Neural cell (in vitro differentiated cells): ENCODE results near the gene CDH8. TPM values are rescaled to one million over a fixed set of nuclear protein-coding genes. Genes with fewer than 3 reads are reported as not detected.

Experiments used
- H2AFZ ChIP-seq: fragments of 200-600, 300-800 bp; sonication (generic), shearing (Covaris generic); 2 replicates; pipeline ENCODE4 v1.6.0; 2014; ENCODE audit warnings: low read depth, mild to moderate bottlenecking, antibody characterized with exemption, low read length, moderate library complexity
- H3F3A ChIP-seq: fragments of 200-600 bp; shearing (Covaris generic); 2 replicates; pipeline ENCODE4 v1.6.1; 2016; ENCODE audit warnings: mild to moderate bottlenecking, moderate library complexity, mixed read lengths, antibody characterized with exemption, low read length; ENCODE audit not compliant: insufficient read depth, poor library complexity, severe bottlenecking
- H3K27ac ChIP-seq: fragments of 200-600, 300-800 bp; sonication (generic), shearing (Covaris generic); 2 replicates; pipeline ENCODE4 v1.5.1; 2014; ENCODE audit warnings: mild to moderate bottlenecking, low read length, moderate library complexity
- H3K27me3 ChIP-seq: fragments of 300-800, 200-600 bp; sonication (generic), shearing (Covaris generic); 2 replicates; pipeline ENCODE4 v1.6.0; 2014; ENCODE audit warnings: mild to moderate bottlenecking, low read depth, low read length, moderate library complexity; ENCODE audit not compliant: insufficient read depth
- H3K36me3 ChIP-seq: fragments of 300-800, 200-600 bp; sonication (generic), shearing (Covaris generic); 2 replicates; pipeline ENCODE4 v1.5.1; 2014; ENCODE audit warnings: mild to moderate bottlenecking, antibody characterized with exemption, low read length, moderate library complexity; ENCODE audit not compliant: insufficient read depth
- H3K4me2 ChIP-seq: fragments of 300-800, 200-600 bp; sonication (generic), shearing (Covaris generic); 2 replicates; pipeline ENCODE4 v1.6.0; 2014; ENCODE audit warnings: mild to moderate bottlenecking, low read length
- H3K4me3 ChIP-seq: fragments of 300-800, 200-600 bp; sonication (generic), shearing (Covaris generic); 2 replicates; pipeline ENCODE4 v1.5.1; 2014; ENCODE audit warnings: mild to moderate bottlenecking, low read length, moderate library complexity
- H3K79me2 ChIP-seq: fragments of 200-600 bp; shearing (Covaris generic); replicated peaks from 2 replicates; pipeline ENCODE4 v1.6.0; 2014; ENCODE audit warnings: mild to moderate bottlenecking, low read length, moderate library complexity; ENCODE audit not compliant: insufficient read depth
- H3K9ac ChIP-seq: fragments of 300-800, 200-600 bp; sonication (generic), shearing (Covaris generic); 2 replicates; pipeline ENCODE4 v1.6.1; 2016; ENCODE audit warnings: mild to moderate bottlenecking, low read length, mixed read lengths
- H3K9me2 ChIP-seq: fragments of 200-600 bp; shearing (Covaris generic); 2 replicates; pipeline ENCODE4 v1.6.1; 2016; ENCODE audit warnings: mild to moderate bottlenecking, low read length, mixed read lengths; ENCODE audit not compliant: insufficient read depth
- H3K9me3 ChIP-seq: fragments of 200-600, 300-800 bp; sonication (generic), shearing (Covaris generic); 2 replicates; pipeline ENCODE4 v1.6.1; 2016; ENCODE audit warnings: mild to moderate bottlenecking, mixed run types, low read length, moderate library complexity, mixed read lengths
- H4K20me1 ChIP-seq: fragments of 200-600 bp; shearing (Covaris generic); 2 replicates; pipeline ENCODE4 v1.6.1; 2016; ENCODE audit warnings: mild to moderate bottlenecking, mixed run types; ENCODE audit not compliant: insufficient read depth
- EP300 ChIP-seq: fragments of 450-650 bp; conservative IDR thresholded peaks from 2 replicates; pipeline ENCODE4 v1.6.1; 2014; ENCODE audit warnings: antibody characterized with exemption, mild to moderate bottlenecking, moderate library complexity; ENCODE audit not compliant: poor library complexity, severe bottlenecking
- EZH2 ChIP-seq: fragments of 200-600, 300-800 bp; shearing (Covaris generic), sonication (generic); IDR thresholded peaks from 2 replicates; pipeline ENCODE4 v1.6.1; 2014; ENCODE audit warnings: antibody characterized with exemption, low read length, borderline replicate concordance, mild to moderate bottlenecking; ENCODE audit not compliant: insufficient read depth, poor library complexity, severe bottlenecking
- MXI1 ChIP-seq: fragments of 450-650 bp; conservative IDR thresholded peaks from 2 replicates; pipeline ENCODE4 v1.6.1; 2014; ENCODE audit warnings: antibody characterized with exemption, mild to moderate bottlenecking; ENCODE audit not compliant: poor library complexity, severe bottlenecking
- POLR2AphosphoS5 ChIP-seq: IDR thresholded peaks from 2 replicates; pipeline ENCODE4 v1.6.1; 2012
- RAD21 ChIP-seq: fragments of 450-650 bp; conservative IDR thresholded peaks from 2 replicates; pipeline ENCODE4 v1.6.1; 2014; ENCODE audit warnings: antibody characterized with exemption, mild to moderate bottlenecking, moderate library complexity
- SMC3 ChIP-seq: fragments of 450-650 bp; conservative IDR thresholded peaks from 2 replicates; pipeline ENCODE4 v1.6.1; 2014; ENCODE audit warnings: antibody characterized with exemption, mild to moderate bottlenecking, moderate library complexity; ENCODE audit not compliant: poor library complexity
- TAF1 ChIP-seq: IDR thresholded peaks from 2 replicates; pipeline ENCODE4 v1.6.1; 2012; ENCODE audit warnings: low read depth
- polyA plus RNA-seq: library from polyadenylated mRNA; depleted of rRNA; stranded (reverse); fragments of >200 nt; gene quantifications from 2 replicates; pipeline ENCODE4 v1.2.3, GENCODE V29; 2014
- TF ChIP-seq, protein P1 (sequence below): fragments of 450-650 bp; IDR thresholded peaks from 2 replicates; pipeline ENCODE4 v1.5.1; 2014; ENCODE audit warnings: antibody characterized with exemption, mild to moderate bottlenecking, moderate library complexity; ENCODE audit not compliant: poor library complexity, severe bottlenecking
- TF ChIP-seq, protein P2 (sequence below): IDR thresholded peaks from 2 replicates; pipeline ENCODE4 v1.6.1; 2012; ENCODE audit warnings: borderline replicate concordance

Gene CDH8
- polyA plus RNA-seq, 1 donor from 2014 or later = 5.0 TPM

DNA sequence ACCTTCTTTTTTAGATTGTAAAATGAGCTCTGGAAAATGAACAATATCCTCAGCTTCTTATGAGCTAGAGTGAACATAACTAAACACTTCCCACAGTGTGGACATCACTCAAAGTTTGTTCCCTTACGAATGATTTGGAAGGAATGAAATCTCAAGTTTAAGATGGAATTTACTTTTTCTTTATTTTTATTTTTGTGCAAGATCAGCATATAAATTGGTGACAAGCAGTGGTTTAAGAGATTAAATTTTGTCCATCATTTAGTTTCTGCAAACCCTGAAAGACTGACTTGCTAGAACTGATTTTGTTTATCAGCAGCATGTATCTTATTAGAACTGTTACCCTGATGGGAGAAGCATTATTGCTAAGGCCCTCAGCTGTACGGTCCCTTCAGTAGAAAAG is 420.1 kb downstream of the CDH8 start:
- Histone ChIP-seq H3K9me3 (no peaks in the 10 kb centered on the region), H3K79me2 (no peaks in the 10 kb centered on the region), H3F3A (no peaks in the 10 kb centered on the region), H3K9ac (no peak overlapping the region), H4K20me1 (no peaks in the 10 kb centered on the region), H3K9me2 (no peaks in the 10 kb centered on the region), H3K36me3 (no peaks in the 10 kb centered on the region), H3K27me3 (no peaks in the 10 kb centered on the region), H3K4me2 (no peak overlapping the region), H3K4me3 (no peak overlapping the region), H2AFZ (no peak overlapping the region), H3K27ac (no peak overlapping the region)
- TF ChIP-seq, protein P1, sequence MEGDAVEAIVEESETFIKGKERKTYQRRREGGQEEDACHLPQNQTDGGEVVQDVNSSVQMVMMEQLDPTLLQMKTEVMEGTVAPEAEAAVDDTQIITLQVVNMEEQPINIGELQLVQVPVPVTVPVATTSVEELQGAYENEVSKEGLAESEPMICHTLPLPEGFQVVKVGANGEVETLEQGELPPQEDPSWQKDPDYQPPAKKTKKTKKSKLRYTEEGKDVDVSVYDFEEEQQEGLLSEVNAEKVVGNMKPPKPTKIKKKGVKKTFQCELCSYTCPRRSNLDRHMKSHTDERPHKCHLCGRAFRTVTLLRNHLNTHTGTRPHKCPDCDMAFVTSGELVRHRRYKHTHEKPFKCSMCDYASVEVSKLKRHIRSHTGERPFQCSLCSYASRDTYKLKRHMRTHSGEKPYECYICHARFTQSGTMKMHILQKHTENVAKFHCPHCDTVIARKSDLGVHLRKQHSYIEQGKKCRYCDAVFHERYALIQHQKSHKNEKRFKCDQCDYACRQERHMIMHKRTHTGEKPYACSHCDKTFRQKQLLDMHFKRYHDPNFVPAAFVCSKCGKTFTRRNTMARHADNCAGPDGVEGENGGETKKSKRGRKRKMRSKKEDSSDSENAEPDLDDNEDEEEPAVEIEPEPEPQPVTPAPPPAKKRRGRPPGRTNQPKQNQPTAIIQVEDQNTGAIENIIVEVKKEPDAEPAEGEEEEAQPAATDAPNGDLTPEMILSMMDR = no peak
- TF ChIP-seq POLR2AphosphoS5 (no peak), SMC3 (no peak), MXI1 (no peak), RAD21 (no peak), EZH2 (no peak), TAF1 (no peak), EP300 (no peak)
- TF ChIP-seq, protein P2, sequence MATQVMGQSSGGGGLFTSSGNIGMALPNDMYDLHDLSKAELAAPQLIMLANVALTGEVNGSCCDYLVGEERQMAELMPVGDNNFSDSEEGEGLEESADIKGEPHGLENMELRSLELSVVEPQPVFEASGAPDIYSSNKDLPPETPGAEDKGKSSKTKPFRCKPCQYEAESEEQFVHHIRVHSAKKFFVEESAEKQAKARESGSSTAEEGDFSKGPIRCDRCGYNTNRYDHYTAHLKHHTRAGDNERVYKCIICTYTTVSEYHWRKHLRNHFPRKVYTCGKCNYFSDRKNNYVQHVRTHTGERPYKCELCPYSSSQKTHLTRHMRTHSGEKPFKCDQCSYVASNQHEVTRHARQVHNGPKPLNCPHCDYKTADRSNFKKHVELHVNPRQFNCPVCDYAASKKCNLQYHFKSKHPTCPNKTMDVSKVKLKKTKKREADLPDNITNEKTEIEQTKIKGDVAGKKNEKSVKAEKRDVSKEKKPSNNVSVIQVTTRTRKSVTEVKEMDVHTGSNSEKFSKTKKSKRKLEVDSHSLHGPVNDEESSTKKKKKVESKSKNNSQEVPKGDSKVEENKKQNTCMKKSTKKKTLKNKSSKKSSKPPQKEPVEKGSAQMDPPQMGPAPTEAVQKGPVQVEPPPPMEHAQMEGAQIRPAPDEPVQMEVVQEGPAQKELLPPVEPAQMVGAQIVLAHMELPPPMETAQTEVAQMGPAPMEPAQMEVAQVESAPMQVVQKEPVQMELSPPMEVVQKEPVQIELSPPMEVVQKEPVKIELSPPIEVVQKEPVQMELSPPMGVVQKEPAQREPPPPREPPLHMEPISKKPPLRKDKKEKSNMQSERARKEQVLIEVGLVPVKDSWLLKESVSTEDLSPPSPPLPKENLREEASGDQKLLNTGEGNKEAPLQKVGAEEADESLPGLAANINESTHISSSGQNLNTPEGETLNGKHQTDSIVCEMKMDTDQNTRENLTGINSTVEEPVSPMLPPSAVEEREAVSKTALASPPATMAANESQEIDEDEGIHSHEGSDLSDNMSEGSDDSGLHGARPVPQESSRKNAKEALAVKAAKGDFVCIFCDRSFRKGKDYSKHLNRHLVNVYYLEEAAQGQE = no peak

DNA sequence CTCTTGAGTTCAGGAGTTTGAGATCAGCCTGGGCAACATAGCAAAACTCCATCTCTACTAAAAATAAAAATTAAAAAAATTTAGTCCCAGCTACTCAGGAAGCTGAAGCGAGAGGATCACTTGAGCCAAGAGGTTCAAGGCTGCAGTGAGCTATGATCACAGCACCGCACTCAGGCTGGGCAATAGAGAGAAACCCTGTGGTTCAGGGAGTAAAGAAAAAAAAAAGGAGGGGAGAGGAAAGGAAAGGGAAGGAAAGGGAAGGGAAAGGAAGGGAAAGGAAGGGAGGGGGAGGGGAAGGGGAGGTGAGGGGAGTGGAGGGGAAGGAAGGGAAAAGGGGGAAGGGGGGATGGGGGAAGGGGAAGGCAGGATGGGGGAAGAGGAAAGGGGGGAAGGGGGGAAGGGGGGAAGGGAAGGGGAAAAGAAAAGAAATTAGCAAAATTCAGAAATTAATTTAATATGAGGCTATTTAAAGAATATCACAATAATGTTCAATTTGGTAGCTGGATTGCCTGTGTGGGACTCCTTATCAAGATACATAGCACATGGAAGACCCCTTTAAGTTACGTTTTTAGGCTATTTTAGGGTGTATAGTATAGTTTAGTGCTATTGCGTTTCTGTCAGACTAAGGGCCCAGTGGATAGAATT is 424.3 kb downstream of the CDH8 start:
- Histone ChIP-seq H3K9me3 (no peaks in the 10 kb centered on the region), H3K27me3 (no peaks in the 10 kb centered on the region), H3K79me2 (no peaks in the 10 kb centered on the region), H4K20me1 (no peaks in the 10 kb centered on the region), H3K9me2 (no peaks in the 10 kb centered on the region), H3K36me3 (no peaks in the 10 kb centered on the region), H3F3A (no peaks in the 10 kb centered on the region), H3K9ac (no peak overlapping the region), H2AFZ (no peak overlapping the region), H3K4me2 (no peak overlapping the region), H3K4me3 (no peak overlapping the region), H3K27ac (no peak overlapping the region)
- TF ChIP-seq POLR2AphosphoS5 = no peak
- TF ChIP-seq, protein P1 = no peak
- no peak for TF ChIP-seq SMC3
- TF ChIP-seq RAD21 = no peak
- no peak for TF ChIP-seq TAF1
- no peak for TF ChIP-seq EZH2
- TF ChIP-seq EP300 = no peak
